HG03342 (cell line): ENCODE results near the gene CDH4.

ENCODE experiments used
- ATAC-seq: cut with Tn5 transposase; IDR thresholded peaks from one replicate; pipeline ENCODE4 v1.9.1; 2021; ENCODE audit warnings: mild to moderate bottlenecking, moderate library complexity; ENCODE audit not compliant: unreplicated experiment

CDH4 gene

GRCh38 chr20:61766921-61767610 lies 515.0 kb downstream of the CDH4 start:
- ATAC-seq = no peak

DNA sequence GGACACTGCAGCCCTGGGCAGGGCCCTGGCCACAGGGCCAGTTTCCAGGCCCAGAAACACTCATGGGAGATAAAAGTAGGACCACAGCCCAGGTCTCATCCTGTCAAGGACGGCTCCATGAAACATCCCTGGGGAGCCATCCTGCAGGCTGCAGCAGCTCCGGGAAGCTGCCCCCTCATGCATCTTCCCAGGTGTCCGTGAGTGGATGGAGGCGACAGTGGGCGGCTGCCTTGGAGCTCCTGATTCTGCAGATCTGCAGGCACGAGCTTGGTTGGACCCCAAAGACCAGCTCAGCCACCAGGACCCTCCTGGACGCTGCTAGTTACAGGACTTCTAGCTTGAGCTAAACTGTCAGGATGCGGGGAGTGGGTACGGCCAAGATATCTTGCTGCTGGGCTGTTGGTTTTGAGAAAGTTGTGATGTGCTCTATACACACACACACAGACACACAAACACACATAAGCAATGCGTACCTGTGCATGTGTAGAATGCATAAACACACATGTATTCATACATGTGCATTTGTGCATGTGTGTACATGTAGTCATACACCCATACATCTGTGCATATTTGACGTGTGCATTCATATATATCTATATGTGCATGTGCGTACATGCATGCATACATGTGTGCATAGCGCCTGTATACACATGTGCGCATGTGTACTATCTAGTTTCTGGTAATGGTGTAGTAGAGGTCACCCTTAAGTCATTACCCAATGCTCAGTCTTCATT lies 515.9 kb downstream of the CDH4 start:
- no peak for ATAC-seq

- no peak for ATAC-seq
These were observed 516.7 kb downstream of the CDH4 start for GRCh38 chr20:61768571-61769285.

- no peak for ATAC-seq
These were observed 517.3 kb downstream of the CDH4 start for GRCh38 chr20:61769286-61769832.

DNA sequence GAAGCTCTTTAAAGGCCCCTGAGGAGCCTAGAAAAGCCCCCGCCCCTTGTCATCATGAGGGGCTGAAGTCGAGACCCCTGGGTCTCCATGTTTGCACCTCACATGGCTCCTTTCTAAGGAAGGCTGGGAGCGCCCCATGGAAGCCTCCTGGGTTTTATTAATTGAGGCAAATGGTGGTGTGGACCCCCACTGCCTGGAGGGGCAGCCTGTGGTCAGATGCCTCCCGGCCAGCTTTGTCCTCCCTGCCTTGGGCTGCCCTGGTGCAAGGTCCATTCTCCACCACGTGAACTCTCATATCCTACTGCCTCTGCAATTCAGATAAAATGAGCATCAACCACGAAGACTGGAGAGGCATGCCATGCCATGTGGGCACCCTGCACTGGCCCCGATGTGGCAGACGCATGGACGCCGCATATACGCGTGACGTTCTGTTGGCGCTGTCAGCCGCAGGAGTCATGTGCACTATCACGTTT lies 518.1 kb downstream of the CDH4 start:
- no peak for ATAC-seq

- no peak for ATAC-seq
These were observed 519.8 kb downstream of the CDH4 start for GRCh38 chr20:61771805-61772350.

DNA sequence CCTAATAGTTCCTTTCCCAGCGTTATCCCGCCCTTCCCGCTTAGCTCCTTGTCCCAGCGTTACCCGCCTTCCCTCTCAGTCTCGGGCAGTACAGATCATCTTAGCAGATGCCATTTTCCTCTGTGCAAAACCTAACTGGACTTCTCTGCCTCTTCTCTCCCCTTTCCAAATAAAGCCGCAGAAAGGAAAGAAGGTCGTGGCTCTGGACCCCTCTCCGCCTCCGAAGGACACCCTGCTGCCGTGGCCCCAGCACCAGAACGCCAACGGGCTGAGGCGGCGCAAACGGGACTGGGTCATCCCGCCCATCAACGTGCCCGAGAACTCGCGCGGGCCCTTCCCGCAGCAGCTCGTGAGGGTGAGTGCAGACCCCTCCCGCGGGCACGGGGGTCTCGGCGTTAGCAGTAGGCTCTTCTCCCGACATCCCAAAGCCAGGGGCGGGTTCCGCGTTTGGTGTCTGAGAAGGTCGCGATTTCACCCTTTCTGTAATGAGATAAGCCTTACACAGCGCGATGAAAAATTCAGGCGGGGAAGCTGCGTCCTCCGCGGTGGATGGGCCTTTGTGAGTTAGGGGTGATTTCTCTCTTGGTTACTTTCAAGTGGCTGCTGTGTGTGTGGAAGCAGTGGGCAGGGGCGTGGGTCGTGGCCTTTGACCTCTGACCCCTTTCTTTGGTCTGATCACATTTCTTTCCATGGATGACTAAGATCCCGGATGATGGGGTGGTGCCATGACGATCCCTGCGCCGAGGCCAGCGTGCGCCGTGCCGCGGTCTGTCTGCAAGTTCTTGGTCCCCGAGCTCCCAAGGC lies 521.0 kb downstream of the CDH4 start:
- no peak for ATAC-seq

GRCh38 chr20:61773926-61774587 lies 522.0 kb downstream of the CDH4 start:
- ATAC-seq = no peak

- ATAC-seq = no peak
These were observed 523.4 kb downstream of the CDH4 start for GRCh38 chr20:61775423-61775822.

DNA sequence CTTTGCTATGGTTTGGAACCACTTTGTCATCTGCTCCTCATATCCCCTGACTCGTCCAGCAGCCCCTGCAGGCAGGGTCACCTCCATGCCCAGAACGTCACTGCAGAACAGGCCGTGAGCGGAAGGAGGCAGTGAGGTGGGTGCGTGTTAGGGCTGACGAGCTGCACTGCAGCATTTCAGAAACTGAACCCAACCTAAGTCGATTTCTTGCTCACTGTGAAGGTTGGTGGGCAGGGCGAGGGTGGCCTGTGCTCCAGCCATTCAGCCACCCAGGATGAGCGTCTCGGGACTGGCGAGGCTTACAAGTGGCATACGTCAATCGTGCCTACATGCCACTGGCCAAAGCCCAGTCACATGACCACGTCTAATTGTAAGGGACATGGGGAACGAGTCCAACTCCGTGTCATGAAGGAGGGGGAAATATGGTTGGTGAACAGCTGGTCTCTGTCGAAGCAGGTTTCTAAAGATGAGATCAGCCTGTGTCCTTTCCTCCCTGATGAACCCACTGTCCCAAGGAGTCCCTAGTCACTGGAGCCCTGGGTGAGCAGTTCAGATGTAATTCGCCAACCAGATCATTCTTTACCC lies 524.5 kb downstream of the CDH4 start:
- ATAC-seq = no peak

- ATAC-seq = no peak
These were observed 525.9 kb downstream of the CDH4 start for GRCh38 chr20:61777773-61778494.

DNA sequence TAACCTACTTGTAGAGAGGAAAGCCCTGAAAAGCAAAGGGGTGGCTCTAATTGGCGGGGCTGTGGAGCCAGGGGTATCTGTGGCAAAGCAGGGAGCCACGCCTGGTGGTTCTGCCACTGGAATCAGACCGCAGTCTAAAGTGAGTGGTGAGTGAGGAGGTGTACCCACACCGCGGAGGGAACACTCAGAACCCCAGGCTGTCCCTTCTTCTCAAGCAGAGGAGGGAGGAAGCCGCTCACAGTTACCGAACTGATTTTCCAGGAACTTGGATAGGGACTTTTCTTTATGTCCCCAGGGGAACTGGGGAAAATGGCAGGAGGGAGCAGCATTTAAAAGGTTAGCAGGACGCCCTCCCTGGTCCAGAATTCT lies 526.4 kb downstream of the CDH4 start:
- no peak for ATAC-seq

DNA sequence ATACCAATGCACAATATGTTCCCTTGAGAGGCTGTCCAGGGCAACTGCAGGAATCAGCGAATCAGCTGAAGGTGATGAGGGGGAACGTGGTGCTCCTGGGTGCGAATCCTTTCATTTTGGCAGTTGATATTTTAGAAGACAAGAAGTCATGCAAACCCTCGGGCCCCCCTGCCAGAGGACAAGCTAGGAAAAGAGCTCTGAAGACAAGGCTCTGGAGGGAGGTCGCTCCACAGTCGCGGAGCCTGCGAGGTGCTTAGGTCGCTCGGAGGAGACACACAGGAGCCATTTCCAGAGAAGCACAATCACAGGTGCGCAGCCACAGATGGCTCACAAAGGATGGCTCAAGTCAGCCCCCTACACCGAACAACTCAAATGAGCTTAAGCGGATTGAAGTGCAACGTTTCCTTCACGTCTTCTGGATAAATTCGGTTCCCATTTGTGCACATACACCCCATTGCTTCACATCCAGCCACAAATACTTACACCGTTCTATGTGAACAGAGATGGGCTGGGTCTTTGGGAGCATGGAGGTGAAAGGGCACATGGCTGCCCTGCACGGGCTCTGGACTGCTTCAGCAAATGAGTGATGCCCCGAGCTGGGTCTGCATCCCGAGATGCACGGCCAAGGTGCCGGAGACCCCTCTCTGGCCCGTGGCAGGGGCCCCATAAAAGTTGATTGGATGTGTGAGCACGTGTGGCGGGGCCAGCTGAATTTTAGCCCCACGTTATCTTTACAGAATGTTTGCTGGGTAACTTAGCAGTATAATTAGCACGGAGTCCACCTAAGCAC lies 527.3 kb downstream of the CDH4 start:
- no peak for ATAC-seq

DNA sequence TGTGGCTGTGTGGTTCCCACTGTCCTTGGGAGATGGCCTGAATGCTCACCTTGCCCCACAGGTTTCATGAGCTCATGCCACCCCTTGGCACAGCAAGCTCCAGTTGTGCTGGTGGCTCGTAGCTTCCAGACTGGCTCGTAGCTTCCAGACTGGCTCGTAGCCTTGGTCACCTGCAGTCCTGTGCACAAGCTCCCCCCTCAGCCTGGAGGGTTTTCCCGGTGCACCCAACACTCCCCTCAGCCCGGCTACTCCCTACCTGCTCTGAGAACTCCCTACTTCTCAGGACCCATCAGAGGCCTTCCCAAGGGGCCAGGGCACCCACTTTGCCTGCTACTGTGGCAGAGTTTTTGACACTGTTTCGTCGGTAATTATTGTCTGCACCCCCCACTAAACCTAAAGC lies 528.0 kb downstream of the CDH4 start:
- no peak for ATAC-seq

DNA sequence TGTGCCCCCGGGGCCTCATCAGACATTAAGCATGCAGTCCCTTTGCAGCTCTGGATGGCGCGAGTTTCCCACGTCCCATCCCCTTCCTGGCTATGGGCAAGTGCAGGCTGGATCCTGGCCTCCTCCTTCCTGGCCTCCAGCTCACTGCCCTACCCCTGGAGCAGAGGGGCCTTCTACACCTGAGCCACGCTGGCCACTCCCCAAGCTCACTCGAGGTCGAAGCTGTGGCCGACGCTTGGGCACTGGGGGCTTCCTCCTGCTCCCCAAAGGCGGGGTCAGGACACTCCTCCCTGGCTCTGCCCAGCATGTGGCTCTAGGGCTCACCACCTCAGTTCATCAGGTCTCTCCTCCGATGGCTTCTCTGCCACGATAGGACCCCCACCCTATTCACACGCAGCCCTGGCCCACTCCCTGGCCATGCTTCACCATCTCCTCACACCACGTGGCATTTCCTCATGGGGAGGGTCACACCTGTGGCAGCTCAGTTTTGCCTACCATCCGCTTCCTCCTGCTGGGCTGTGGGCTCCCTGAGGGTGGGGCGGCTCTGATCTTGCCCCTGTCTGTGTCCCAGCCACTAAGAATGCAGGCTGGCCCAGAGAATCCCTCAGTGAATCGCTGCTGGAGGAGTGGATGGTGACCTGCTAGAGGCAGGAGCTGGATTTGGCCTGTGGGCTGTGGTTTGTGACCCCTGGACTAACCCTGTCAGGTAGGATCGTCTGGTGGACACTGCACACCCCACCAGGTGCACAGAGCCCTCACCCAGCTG lies 532.9 kb downstream of the CDH4 start:
- no peak for ATAC-seq

DNA sequence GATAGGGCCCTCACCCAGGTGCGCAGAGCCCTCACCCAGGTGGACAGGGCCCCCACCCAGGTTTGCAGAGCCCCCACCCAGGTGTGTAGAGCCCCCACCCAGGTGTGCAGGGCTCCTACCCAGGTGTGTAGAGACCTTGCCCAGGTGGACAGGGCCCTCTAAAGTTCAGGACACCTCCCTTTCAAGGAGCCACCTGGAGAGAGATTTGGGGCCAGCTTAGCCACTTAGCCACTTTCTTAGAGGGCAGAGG lies 533.4 kb downstream of the CDH4 start:
- no peak for ATAC-seq

DNA sequence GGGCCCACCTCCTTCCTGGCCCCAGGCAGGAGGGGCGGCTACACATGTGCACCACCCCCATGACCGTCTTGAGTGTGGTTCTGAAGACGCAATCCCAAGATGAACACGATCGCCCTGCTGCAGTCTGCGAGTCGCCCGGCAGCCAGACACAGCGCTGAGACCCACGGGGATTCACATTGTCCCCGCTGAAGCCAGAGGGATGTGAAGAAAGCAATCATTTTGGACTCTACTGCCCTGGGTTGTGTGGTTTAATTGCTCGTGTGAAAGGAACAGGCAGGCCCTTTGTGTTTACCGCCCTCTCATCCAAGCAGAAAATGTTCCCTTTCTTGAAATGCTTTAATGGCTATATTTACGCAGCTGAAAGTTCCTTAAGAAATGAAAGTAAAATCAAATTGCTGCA lies 534.2 kb downstream of the CDH4 start:
- ATAC-seq = no peak

GRCh38 chr20:61788343-61788742 lies 536.3 kb downstream of the CDH4 start:
- no peak for ATAC-seq
